H9 (cell line): Measurements from ENCODE around the gene KRTAP16-1. TPM values are rescaled to one million over a fixed set of nuclear protein-coding genes. Genes with fewer than 3 reads are reported as not detected.

Source experiments
- DNase-seq: peaks from one replicate; pipeline ENCODE4 v3.0.0-alpha.2; 2017
- H2AFZ ChIP-seq: one replicate; pipeline ENCODE4 v1.6.1; 2013; ENCODE audit warnings: mild to moderate bottlenecking, low read length, control low read depth, moderate library complexity
- H2AK5ac ChIP-seq: 2 replicates; pipeline ENCODE4 v1.6.1; 2013; ENCODE audit warnings: low read length, control low read depth, mixed read lengths; ENCODE audit not compliant: insufficient read length
- H2BK120ac ChIP-seq: one replicate; pipeline ENCODE4 v1.6.1; 2013; ENCODE audit warnings: low read depth, mild to moderate bottlenecking, low read length, control low read depth, inconsistent platforms; ENCODE audit not compliant: poor library complexity, severe bottlenecking
- H2BK12ac ChIP-seq: 2 replicates; pipeline ENCODE4 v1.6.1; 2013; ENCODE audit warnings: low read length, control low read depth, mixed read lengths, low read depth; ENCODE audit not compliant: insufficient read length
- H2BK15ac ChIP-seq: 2 replicates; pipeline ENCODE4 v1.6.1; 2013; ENCODE audit warnings: low read depth, low read length, control low read depth
- H2BK20ac ChIP-seq: one replicate; pipeline ENCODE4 v1.6.1; 2013; ENCODE audit warnings: low read depth, mild to moderate bottlenecking, low read length, control low read depth, inconsistent platforms; ENCODE audit not compliant: poor library complexity, severe bottlenecking
- H2BK5ac ChIP-seq: 2 replicates; pipeline ENCODE4 v1.6.1; 2013; ENCODE audit warnings: low read length, control low read depth, mixed read lengths; ENCODE audit not compliant: insufficient read length
- H3K14ac ChIP-seq: 2 replicates; pipeline ENCODE4 v1.6.1; 2013; ENCODE audit warnings: low read length, control low read depth; ENCODE audit not compliant: insufficient read depth
- H3K18ac ChIP-seq: 2 replicates; pipeline ENCODE4 v1.6.1; 2013; ENCODE audit warnings: low read depth, mild to moderate bottlenecking, mixed read lengths, low read length, control low read depth; ENCODE audit not compliant: insufficient read length
- H3K23ac ChIP-seq: 2 replicates; pipeline ENCODE4 v1.6.1; 2013; ENCODE audit warnings: low read length, control low read depth, mixed read lengths, low read depth; ENCODE audit not compliant: insufficient read length
- H3K23me2 ChIP-seq: 2 replicates; pipeline ENCODE4 v1.6.1; 2013; ENCODE audit warnings: low read depth, mild to moderate bottlenecking, mixed read lengths, low read length, control low read depth; ENCODE audit not compliant: insufficient read length, poor library complexity, severe bottlenecking
- H3K27ac ChIP-seq: 2 replicates; pipeline ENCODE4 v1.5.1; 2013; ENCODE audit warnings: low read length, control low read depth, mixed read lengths, low read depth; ENCODE audit not compliant: insufficient read length
- H3K27me3 ChIP-seq: 2 replicates; pipeline ENCODE4 v1.6.1; 2013; ENCODE audit warnings: low read length, control low read depth, inconsistent platforms; ENCODE audit not compliant: insufficient read depth
- H3K4ac ChIP-seq: 2 replicates; pipeline ENCODE4 v1.6.1; 2013; ENCODE audit warnings: low read depth, mild to moderate bottlenecking, control low read depth, inconsistent platforms, low read length, moderate library complexity
- H3K4me1 ChIP-seq: 2 replicates; pipeline ENCODE4 v1.6.1; 2013; ENCODE audit warnings: low read length, control low read depth, inconsistent platforms; ENCODE audit not compliant: insufficient read depth
- H3K4me2 ChIP-seq: 2 replicates; pipeline ENCODE4 v1.6.1; 2013; ENCODE audit warnings: low read length, control low read depth, mixed read lengths; ENCODE audit not compliant: insufficient read length, insufficient read depth
- H3K56ac ChIP-seq: 2 replicates; pipeline ENCODE4 v1.6.1; 2013; ENCODE audit warnings: low read depth, mild to moderate bottlenecking, mixed read lengths, low read length, control low read depth; ENCODE audit not compliant: insufficient read length
- H3K79me1 ChIP-seq: 2 replicates; pipeline ENCODE4 v1.6.1; 2013; ENCODE audit warnings: low read depth, mild to moderate bottlenecking, moderate library complexity, low read length, control low read depth, inconsistent platforms; ENCODE audit not compliant: insufficient read depth, poor library complexity, severe bottlenecking
- H3K79me2 ChIP-seq: 2 replicates; pipeline ENCODE4 v1.6.1; 2013; ENCODE audit warnings: low read length, control low read depth, inconsistent platforms; ENCODE audit not compliant: insufficient read depth
- H3K9ac ChIP-seq: 2 replicates; pipeline ENCODE4 v1.6.1; 2013; ENCODE audit warnings: low read length, control low read depth, mixed read lengths; ENCODE audit not compliant: insufficient read length; ENCODE audit errors: extremely low read depth
- H3K9me3 ChIP-seq: one replicate; pipeline ENCODE4 v1.6.1; 2013; ENCODE audit warnings: low read depth, low read length, inconsistent platforms; ENCODE audit not compliant: control insufficient read depth
- H3T11ph ChIP-seq: one replicate; pipeline ENCODE4 v1.6.1; 2013; ENCODE audit warnings: mild to moderate bottlenecking, low read length, control low read depth, inconsistent platforms
- H4K20me1 ChIP-seq: one replicate; pipeline ENCODE4 v1.6.1; 2013; ENCODE audit not compliant: control insufficient read depth, insufficient read length, insufficient read depth
- H4K5ac ChIP-seq: 2 replicates; pipeline ENCODE4 v1.6.1; 2013; ENCODE audit warnings: low read depth, mild to moderate bottlenecking, mixed read lengths, low read length, control low read depth; ENCODE audit not compliant: insufficient read length
- H4K8ac ChIP-seq: replicated peaks from 2 replicates; pipeline ENCODE4 v1.6.1; 2013; ENCODE audit warnings: low read length, control low read depth, mixed read lengths, low read depth; ENCODE audit not compliant: insufficient read length
- H4K91ac ChIP-seq: 2 replicates; pipeline ENCODE4 v1.6.1; 2013; ENCODE audit warnings: low read depth, mild to moderate bottlenecking, moderate library complexity, mixed read lengths, low read length, control low read depth; ENCODE audit not compliant: insufficient read length
- H3K27ac Mint-ChIP-seq, 3 experiments: 2 replicates in 2 of 3; 3 replicates in 1 of 3; pipeline ENCODE4 v1.8.0; 2020 to 2021; ENCODE audit warnings: mixed read lengths in 3 of 3, mild to moderate bottlenecking in 1 of 3, moderate library complexity in 1 of 3
- H3K27me3 Mint-ChIP-seq: 2 replicates; pipeline ENCODE4 v1.8.0; 2021; ENCODE audit warnings: low read depth, mild to moderate bottlenecking, moderate library complexity, mixed read lengths
- H3K36me3 Mint-ChIP-seq, 3 experiments: 2 replicates in 2 of 3; 3 replicates in 1 of 3; pipeline ENCODE4 v1.8.0; 2020 to 2021; ENCODE audit warnings: low read depth in 3 of 3, mixed read lengths in 3 of 3; ENCODE audit not compliant: insufficient read depth in 1 of 3
- H3K4me1 Mint-ChIP-seq, 2 experiments: 2 replicates each; pipeline ENCODE4 v1.8.0; 2020; ENCODE audit warnings: mixed read lengths in 2 of 2
- H3K4me3 Mint-ChIP-seq, 2 experiments: 2 replicates in 1 of 2; 3 replicates in 1 of 2; pipeline ENCODE4 v1.8.0; 2020 to 2021; ENCODE audit warnings: mild to moderate bottlenecking in 2 of 2, mixed read lengths in 2 of 2, moderate library complexity in 1 of 2
- H3K9me3 Mint-ChIP-seq, 2 experiments: 2 replicates in 1 of 2; 3 replicates in 1 of 2; pipeline ENCODE4 v1.8.0; 2020; ENCODE audit warnings: mild to moderate bottlenecking in 2 of 2, mixed read lengths in 2 of 2, moderate library complexity in 1 of 2
- WGBS: extraction: QIAGEN DNeasy Blood & Tissue Kit; methylation state at CpG from one replicate; pipeline ENCODE4 v1.1.7; 2013; ENCODE audit warnings: missing lambda C conversion rate, low lambda C conversion rate, mixed read lengths; ENCODE audit not compliant: insufficient read length; ENCODE audit errors: extremely low coverage; 5-methylcytosine and 5-hydroxymethylcytosine counted together
- total RNA-seq: library from RNA; stranded (reverse); gene quantifications from 2 replicates; pipeline ENCODE4 v1.2.1, GENCODE V29; 2021
- TF ChIP-seq, protein P1 (sequence below): fragments of 200-600 bp; sonication (generic); conservative IDR thresholded peaks from 3 replicates; pipeline ENCODE4 v1.8.0; 2021; ENCODE audit warnings: antibody characterized with exemption, mild to moderate bottlenecking

Gene KRTAP16-1
- total RNA-seq, 1 experiment from 2014 or later = not detected

DNA sequence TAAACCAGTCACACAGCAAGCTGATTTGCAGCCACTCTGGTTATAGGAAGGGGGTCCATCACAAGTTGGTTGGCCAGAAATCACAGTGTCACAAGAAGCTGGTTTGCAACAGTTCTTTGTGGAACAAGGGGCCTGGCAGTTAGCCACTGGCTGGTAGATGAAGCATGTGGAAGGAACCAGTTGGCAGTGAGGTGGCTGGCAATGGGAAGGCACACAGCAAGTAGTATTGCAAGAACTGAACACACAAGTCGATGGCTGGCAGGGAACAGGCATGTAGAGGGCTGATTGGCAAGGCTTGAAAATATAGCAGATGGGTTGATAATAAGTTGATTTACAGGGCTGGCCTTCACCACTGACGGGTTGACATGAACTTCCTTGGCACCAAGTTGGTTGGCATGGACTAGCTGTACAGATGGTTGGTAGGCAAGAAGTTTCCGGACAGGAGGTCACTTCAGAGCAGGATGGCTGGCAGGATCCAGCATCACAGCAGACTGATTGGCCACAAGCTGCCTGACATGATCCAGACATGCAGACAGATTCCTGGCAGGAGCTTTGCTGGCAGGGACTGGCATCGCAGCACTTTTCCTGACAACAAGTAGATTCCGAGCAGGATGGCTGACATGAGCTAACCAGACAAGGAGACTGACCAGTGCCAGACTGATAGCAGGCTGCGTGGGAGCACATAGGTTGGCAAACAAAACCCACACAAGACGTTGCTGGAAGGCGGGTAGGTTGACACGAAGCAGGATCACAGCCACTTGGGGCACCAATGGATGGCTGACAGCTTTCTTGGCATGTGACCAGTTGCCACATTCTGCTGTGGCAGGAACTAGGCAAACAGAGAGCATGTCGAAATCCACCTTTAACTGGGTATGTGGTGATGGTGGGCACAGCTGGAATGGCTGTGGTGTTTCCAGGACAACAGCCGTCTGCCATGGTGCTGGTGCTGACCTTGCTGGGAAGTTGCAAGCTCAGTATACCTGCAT lies 6.9 kb downstream of the KRTAP16-1 start, which contains the start of gene KRTAP29-1:
Gene KRTAP29-1, minus strand, starts transcription at position 936 of the 986 bp plus-strand sequence. Its CDS starts 0 bp downstream, at position 936.
- no peaks in the 10 kb centered on the region for H3K79me2 ChIP-seq
- no peak within 1 kb of the TSS for H3K18ac ChIP-seq
- H4K91ac ChIP-seq = no peak within 1 kb of the TSS
- H3K27me3 ChIP-seq = no peaks in the 10 kb centered on the region
- H2AK5ac ChIP-seq = no peak within 1 kb of the TSS
- no peaks in the 10 kb centered on the region for H4K20me1 ChIP-seq
- H3K14ac ChIP-seq = no peak within 1 kb of the TSS; the same call in 1 of the 2 replicates
- H3K27ac Mint-ChIP-seq = peak within 1 kb of the TSS in 2 of 3 experiments; percentile 22 to 42; a peak in 2 of 7 replicates
- H3K27ac ChIP-seq = no peak within 1 kb of the TSS
- H2BK15ac ChIP-seq = no peak within 1 kb of the TSS
- DNase-seq = no peak
- H2AFZ ChIP-seq = no peak within 1 kb of the TSS
- WGBS = no CpG with 5 or more reads among the region's 11 CpGs
- no peak within 1 kb of the TSS for H3K4ac ChIP-seq
- H3K9ac ChIP-seq = no peak within 1 kb of the TSS
- H3K4me1 ChIP-seq = no peaks in the 10 kb centered on the region
- H3K36me3 Mint-ChIP-seq = no peaks in the 10 kb centered on the region
- no peaks in the 10 kb centered on the region for H3K9me3 ChIP-seq
- H3T11ph ChIP-seq = no peak within 1 kb of the TSS
- H3K79me1 ChIP-seq = no peaks in the 10 kb centered on the region
- H4K5ac ChIP-seq = no peak within 1 kb of the TSS
- H3K27me3 Mint-ChIP-seq = no peaks in the 10 kb centered on the region
- H4K8ac ChIP-seq = no peak within 1 kb of the TSS
- no peak within 1 kb of the TSS for H3K56ac ChIP-seq
- no peak within 1 kb of the TSS for H2BK20ac ChIP-seq
- H2BK12ac ChIP-seq = no peak within 1 kb of the TSS
- H3K4me1 Mint-ChIP-seq = peaks cover 0 to 7% of the 10 kb centered on the region in 2 experiments; a peak in 1 of 4 replicates
- no peak within 1 kb of the TSS for H2BK5ac ChIP-seq
- TF ChIP-seq, protein P1, sequence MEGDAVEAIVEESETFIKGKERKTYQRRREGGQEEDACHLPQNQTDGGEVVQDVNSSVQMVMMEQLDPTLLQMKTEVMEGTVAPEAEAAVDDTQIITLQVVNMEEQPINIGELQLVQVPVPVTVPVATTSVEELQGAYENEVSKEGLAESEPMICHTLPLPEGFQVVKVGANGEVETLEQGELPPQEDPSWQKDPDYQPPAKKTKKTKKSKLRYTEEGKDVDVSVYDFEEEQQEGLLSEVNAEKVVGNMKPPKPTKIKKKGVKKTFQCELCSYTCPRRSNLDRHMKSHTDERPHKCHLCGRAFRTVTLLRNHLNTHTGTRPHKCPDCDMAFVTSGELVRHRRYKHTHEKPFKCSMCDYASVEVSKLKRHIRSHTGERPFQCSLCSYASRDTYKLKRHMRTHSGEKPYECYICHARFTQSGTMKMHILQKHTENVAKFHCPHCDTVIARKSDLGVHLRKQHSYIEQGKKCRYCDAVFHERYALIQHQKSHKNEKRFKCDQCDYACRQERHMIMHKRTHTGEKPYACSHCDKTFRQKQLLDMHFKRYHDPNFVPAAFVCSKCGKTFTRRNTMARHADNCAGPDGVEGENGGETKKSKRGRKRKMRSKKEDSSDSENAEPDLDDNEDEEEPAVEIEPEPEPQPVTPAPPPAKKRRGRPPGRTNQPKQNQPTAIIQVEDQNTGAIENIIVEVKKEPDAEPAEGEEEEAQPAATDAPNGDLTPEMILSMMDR = no peak
- H3K4me2 ChIP-seq = no peak within 1 kb of the TSS
- H3K4me3 Mint-ChIP-seq = no peak within 1 kb of the TSS
- H2BK120ac ChIP-seq = no peak within 1 kb of the TSS
- H3K23ac ChIP-seq = no peak within 1 kb of the TSS
- peaks cover 0 to 2% of the 10 kb centered on the region in 2 experiments; a peak in 1 of 5 replicates for H3K9me3 Mint-ChIP-seq
- H3K23me2 ChIP-seq = no peaks in the 10 kb centered on the region
